GM12872 (cell line): ENCODE measurements around the gene EPS8L3.

ENCODE experiments used
- CTCF ChIP-seq: IDR thresholded peaks from 3 replicates; pipeline ENCODE4 v1.5.1; 2011; ENCODE audit warnings: low read depth, mild to moderate bottlenecking, low read length, moderate library complexity; ENCODE audit not compliant: insufficient read depth

Gene EPS8L3

GRCh38 chr1:109739738-109740614 lies 23.7 kb downstream of the EPS8L3 start:
- TF ChIP-seq CTCF: no peak

GRCh38 chr1:109733236-109733870 lies 30.4 kb downstream of the EPS8L3 start:
- TF ChIP-seq CTCF: no peak

- TF ChIP-seq CTCF: no peak
Observed at GRCh38 chr1:109732390-109732881, 31.3 kb downstream of the EPS8L3 start.

- TF ChIP-seq CTCF: no peak
Observed at GRCh38 chr1:109730666-109731065, 33.1 kb downstream of the EPS8L3 start.

GRCh38 chr1:109728870-109729269 lies 34.9 kb downstream of the EPS8L3 start:
- no peak for TF ChIP-seq CTCF

- no peak for TF ChIP-seq CTCF
Observed at GRCh38 chr1:109726728-109727373, 36.9 kb downstream of the EPS8L3 start.

GRCh38 chr1:109726007-109726406 lies 37.7 kb downstream of the EPS8L3 start:
- TF ChIP-seq CTCF: no peak
